ENCODE results near the gene HRAS. TPM values are rescaled to one million over a fixed set of nuclear protein-coding genes. Genes with fewer than 3 reads are reported as not detected.

HRAS gene
- total RNA-seq, 1 donor from 2014 or later, result 93.5 TPM

- Mint-ChIP-seq H3K27me3 (ENCODE audit: low read depth) (peaks cover 14% of the 10 kb centered on the region), H3K4me3 (peak overlapping the region; percentile 38), H3K4me1 (peaks cover 4% of the 10 kb centered on the region), H3K27ac (ENCODE audit: unreplicated experiment) (no peak overlapping the region), H3K36me3 (ENCODE audit: low read depth) (no peaks in the 10 kb centered on the region), H3K9me3 (no peaks in the 10 kb centered on the region)
- DNase-seq (ENCODE audit: low read depth, low spot score), result no peak
- TF ChIP-seq CTCF (conservative IDR thresholded peaks at IDR 0.05), result no peak
These were observed 1.6 kb downstream of the HRAS start for GRCh38 chr11:533586-534395.

GRCh38 chr11:532986-533585 is 2.3 kb downstream of the HRAS start:
- Mint-ChIP-seq H3K4me1 (peaks cover 4% of the 10 kb centered on the region), H3K4me3 (no peak overlapping the region), H3K9me3 (no peaks in the 10 kb centered on the region), H3K36me3 (ENCODE audit: low read depth) (no peaks in the 10 kb centered on the region), H3K27me3 (ENCODE audit: low read depth) (peaks cover 10% of the 10 kb centered on the region), H3K27ac (ENCODE audit: unreplicated experiment) (no peak overlapping the region)
- DNase-seq (ENCODE audit: low read depth, low spot score), result no peak
- no peak for TF ChIP-seq CTCF (conservative IDR thresholded peaks at IDR 0.05)

GRCh38 chr11:532527-532985 is 2.8 kb downstream of the HRAS start:
- peaks cover 4% of the 10 kb centered on the region for H3K4me1 Mint-ChIP-seq
- H3K4me3 Mint-ChIP-seq, result peak overlapping the region; percentile 71
- no peak for TF ChIP-seq CTCF (conservative IDR thresholded peaks at IDR 0.05)
- H3K9me3 Mint-ChIP-seq, result no peaks in the 10 kb centered on the region
- no peak for DNase-seq (ENCODE audit: low read depth, low spot score)
- H3K27me3 Mint-ChIP-seq (ENCODE audit: low read depth), result peaks cover 8% of the 10 kb centered on the region
- no peak overlapping the region for H3K27ac Mint-ChIP-seq (ENCODE audit: unreplicated experiment)
- no peaks in the 10 kb centered on the region for H3K36me3 Mint-ChIP-seq (ENCODE audit: low read depth)

- Mint-ChIP-seq H3K36me3 (ENCODE audit: low read depth) (no peaks in the 10 kb centered on the region), H3K27ac (ENCODE audit: unreplicated experiment) (no peak overlapping the region), H3K4me3 (peak overlapping the region; percentile 71), H3K9me3 (no peaks in the 10 kb centered on the region), H3K27me3 (ENCODE audit: low read depth) (peaks cover 5% of the 10 kb centered on the region), H3K4me1 (peaks cover 4% of the 10 kb centered on the region)
- TF ChIP-seq CTCF (conservative IDR thresholded peaks at IDR 0.05), result no peak
- no peak for DNase-seq (ENCODE audit: low read depth, low spot score)
These were observed 3.4 kb downstream of the HRAS start for GRCh38 chr11:531919-532526.

GRCh38 chr11:530960-531831 is 4.2 kb downstream of the HRAS start:
- H3K9me3 Mint-ChIP-seq, result no peaks in the 10 kb centered on the region
- H3K27me3 Mint-ChIP-seq (ENCODE audit: low read depth), result peaks cover 1% of the 10 kb centered on the region
- no peak overlapping the region for H3K27ac Mint-ChIP-seq (ENCODE audit: unreplicated experiment)
- H3K36me3 Mint-ChIP-seq (ENCODE audit: low read depth), result no peaks in the 10 kb centered on the region
- no peak for DNase-seq (ENCODE audit: low read depth, low spot score)
- H3K4me3 Mint-ChIP-seq, result peak overlapping the region; percentile 71
- H3K4me1 Mint-ChIP-seq, result peaks cover 2% of the 10 kb centered on the region
- no peak for TF ChIP-seq CTCF (conservative IDR thresholded peaks at IDR 0.05)

Measured in neural crest cell (in vitro differentiated cells).